Endodermal cell (in vitro differentiated cells): ENCODE results near the gene NOM1. TPM values are rescaled to one million over a fixed set of nuclear protein-coding genes. Genes with fewer than 3 reads are reported as not detected.

Source experiments
- DNase-seq: peaks from one replicate; pipeline ENCODE4 v3.0.0-alpha.2; 2017
- H3K27ac ChIP-seq: 2 replicates; pipeline ENCODE4 v1.5.1; 2013; ENCODE audit warnings: mild to moderate bottlenecking, low read depth, low read length, moderate library complexity
- H3K27me3 ChIP-seq: 2 replicates; pipeline ENCODE4 v1.6.1; 2013; ENCODE audit warnings: mild to moderate bottlenecking, low read length, moderate library complexity; ENCODE audit not compliant: insufficient read depth, control insufficient read depth, poor library complexity, severe bottlenecking
- H3K36me3 ChIP-seq: 2 replicates; pipeline ENCODE4 v1.7.0; 2013; ENCODE audit warnings: mild to moderate bottlenecking, low read length, moderate library complexity; ENCODE audit not compliant: control insufficient read depth, insufficient read depth
- H3K4me1 ChIP-seq: one replicate; pipeline ENCODE4 v1.7.0; 2013; ENCODE audit warnings: low read length; ENCODE audit not compliant: control insufficient read depth, insufficient read depth
- H3K4me3 ChIP-seq: 2 replicates; pipeline ENCODE4 v1.5.1; 2013; ENCODE audit warnings: mild to moderate bottlenecking, low read length, moderate library complexity
- H3K9ac ChIP-seq: 2 replicates; pipeline ENCODE4 v1.6.1; 2013; ENCODE audit warnings: mild to moderate bottlenecking, low read length, moderate library complexity; ENCODE audit not compliant: poor library complexity, severe bottlenecking; ENCODE audit errors: extremely low read depth
- H3K9me3 ChIP-seq: 2 replicates; pipeline ENCODE4 v1.6.1; 2013; ENCODE audit warnings: mild to moderate bottlenecking, low read length, moderate library complexity; ENCODE audit not compliant: control insufficient read depth
- H3K27ac Mint-ChIP-seq: 2 replicates; pipeline ENCODE4 v1.8.0; 2020; ENCODE audit warnings: mixed read lengths
- H3K27me3 Mint-ChIP-seq: 2 replicates; pipeline ENCODE4 v1.8.0; 2021; ENCODE audit warnings: mild to moderate bottlenecking, mixed read lengths; ENCODE audit not compliant: insufficient read depth
- H3K36me3 Mint-ChIP-seq: 2 replicates; pipeline ENCODE4 v1.8.0; 2020; ENCODE audit warnings: low read depth, mixed read lengths
- H3K4me1 Mint-ChIP-seq: 2 replicates; pipeline ENCODE4 v1.8.0; 2020; ENCODE audit warnings: mixed read lengths
- H3K4me3 Mint-ChIP-seq: 2 replicates; pipeline ENCODE4 v1.8.0; 2020; ENCODE audit warnings: mild to moderate bottlenecking, moderate library complexity, mixed read lengths
- H3K9me3 Mint-ChIP-seq: 2 replicates; pipeline ENCODE4 v1.8.0; 2020; ENCODE audit warnings: mild to moderate bottlenecking, mixed read lengths
- CTCF ChIP-seq: fragments of 200-600 bp; sonication (generic); conservative IDR thresholded peaks from 2 replicates; pipeline ENCODE4 v1.5.0; 2021; ENCODE audit warnings: antibody characterized with exemption, mild to moderate bottlenecking
- WGBS, 2 experiments: methylation state at CpG; one replicate each; pipeline versions ENCODE4 v1.1.5 to v1.1.7; 2013; ENCODE audit warnings: missing lambda C conversion rate in 2 of 2, mixed read lengths in 1 of 2; ENCODE audit not compliant: insufficient coverage in 1 of 2, insufficient read length in 1 of 2; 5-methylcytosine and 5-hydroxymethylcytosine counted together
- total RNA-seq, 2 donors: library from RNA; stranded (reverse); fragmentation: NEBNext Ultra II Directional in 1 of 2; extraction: Animal tissue kit (Norgen Biotek cat#: 25700) in 1 of 2; gene quantifications; 2 replicates in 1 of 2; 3 replicates in 1 of 2; pipeline ENCODE4 v1.2.1, GENCODE V29; 2021

NOM1 gene
- total RNA-seq, 2 donors from 2014 or later = 22.8 to 27.0 TPM

GRCh38 chr7:156986378-156986777 lies 36.9 kb downstream of the NOM1 start:
- Mint-ChIP-seq H3K27ac (no peak overlapping the region), H3K27me3 (peaks cover 3% of the 10 kb centered on the region), H3K4me3 (no peak overlapping the region), H3K4me1 (no peaks in the 10 kb centered on the region), H3K9me3 (no peaks in the 10 kb centered on the region), H3K36me3 (no peaks in the 10 kb centered on the region)
- no peaks in the 10 kb centered on the region for H3K9me3 ChIP-seq
- no peak overlapping the region for H3K4me3 ChIP-seq
- H3K4me1 ChIP-seq = no peaks in the 10 kb centered on the region
- no peak for TF ChIP-seq CTCF
- no peaks in the 10 kb centered on the region for H3K27me3 ChIP-seq
- WGBS, 2 experiments = 92 to 93% methylated on average over 8 of the region's 8 CpGs
- H3K36me3 ChIP-seq = peaks cover 3% of the 10 kb centered on the region
- DNase-seq = no peak
- H3K9ac ChIP-seq = no peak overlapping the region
- H3K27ac ChIP-seq = no peak overlapping the region

GRCh38 chr7:156988343-156989185 lies 39.1 kb downstream of the NOM1 start:
- H3K9ac ChIP-seq = no peak overlapping the region
- Mint-ChIP-seq H3K27ac (no peak overlapping the region), H3K9me3 (no peaks in the 10 kb centered on the region), H3K27me3 (peaks cover 15% of the 10 kb centered on the region), H3K4me1 (no peaks in the 10 kb centered on the region), H3K36me3 (no peaks in the 10 kb centered on the region), H3K4me3 (no peak overlapping the region)
- H3K27me3 ChIP-seq = no peaks in the 10 kb centered on the region
- no peak for DNase-seq
- no peak overlapping the region for H3K4me3 ChIP-seq
- no peaks in the 10 kb centered on the region for H3K36me3 ChIP-seq
- H3K4me1 ChIP-seq = no peaks in the 10 kb centered on the region
- TF ChIP-seq CTCF = no peak
- no peak overlapping the region for H3K27ac ChIP-seq
- WGBS, 2 experiments = 87 to 88% methylated on average over 15 to 27 of the region's 27 CpGs
- H3K9me3 ChIP-seq = no peaks in the 10 kb centered on the region

GRCh38 chr7:156989766-156990535 lies 40.4 kb downstream of the NOM1 start:
- Mint-ChIP-seq H3K27me3 (peaks cover 28% of the 10 kb centered on the region), H3K27ac (no peak overlapping the region), H3K36me3 (no peaks in the 10 kb centered on the region), H3K4me1 (no peaks in the 10 kb centered on the region), H3K4me3 (no peak overlapping the region), H3K9me3 (no peaks in the 10 kb centered on the region)
- no peak for DNase-seq
- 93 to 100% methylated on average over 5 to 25 of the region's 25 CpGs for WGBS, 2 experiments
- H3K27ac ChIP-seq = no peak overlapping the region
- no peaks in the 10 kb centered on the region for H3K36me3 ChIP-seq
- no peaks in the 10 kb centered on the region for H3K4me1 ChIP-seq
- H3K27me3 ChIP-seq = no peaks in the 10 kb centered on the region
- no peaks in the 10 kb centered on the region for H3K9me3 ChIP-seq
- TF ChIP-seq CTCF = no peak
- no peak overlapping the region for H3K4me3 ChIP-seq
- H3K9ac ChIP-seq = no peak overlapping the region
